Measurements from ENCODE around the gene PGGHG. TPM values are rescaled to one million over a fixed set of nuclear protein-coding genes. Genes with fewer than 3 reads are reported as not detected.
A peak's percentile ranks its signal among the peaks of the same experiment; 100 is the strongest.
"Not testable (repeated sequence)": the region's sequence is repeated elsewhere in the genome, so short reads cannot be mapped to it uniquely, and the experiment has no call there.

PGGHG gene
- total and polyA plus RNA-seq, 5 experiments from 2014 or later, result 8.1 to 707 (median 14.9) TPM

GRCh38 chr11:255176-255575, 33.8 kb upstream of the PGGHG start:
- Mint-ChIP-seq H3K4me3 (no peak overlapping the region), H3K4me1 (peaks cover 8 to 29% (median 14%) of the 10 kb centered on the region in 4 donors), H3K27ac (no peak overlapping the region), H3K36me3 (peaks cover 0 to 32% (median 14%) of the 10 kb centered on the region in 3 donors), H3K27me3 (peaks cover 0 to 2% (median 0%) of the 10 kb centered on the region in 5 donors), H3K9me3 (no peaks in the 10 kb centered on the region)
- no peak for ATAC-seq
- DNase-seq, result no peak
- POLR2A ChIA-PET, result interaction anchor here (1.1 to 16.4 kb wide), 4 partner anchors 12 to 196 kb away, joined by 3 to 229 read pairs (median 22); partner anchors contain the start of genes NLRP6 and PGGHG

GRCh38 chr11:255816-256215, 33.1 kb upstream of the PGGHG start:
- no peak for DNase-seq
- Mint-ChIP-seq H3K9me3 (no peaks in the 10 kb centered on the region), H3K27ac (peak overlapping the region in 3 of 10 donors; percentile 20 to 57 (median 46)), H3K4me3 (no peak overlapping the region), H3K27me3 (peaks cover 0 to 2% (median 0%) of the 10 kb centered on the region in 5 donors), H3K36me3 (peaks cover 0 to 27% (median 11%) of the 10 kb centered on the region in 3 donors), H3K4me1 (peaks cover 7 to 25% (median 9%) of the 10 kb centered on the region in 4 donors)
- POLR2A ChIA-PET, result interaction anchor here (6.6 to 16.4 kb wide), 2 partner anchors 12 to 29 kb away, joined by 42 to 229 read pairs; partner anchors contain the start of genes NLRP6 and PGGHG
- no peak for ATAC-seq

DNA sequence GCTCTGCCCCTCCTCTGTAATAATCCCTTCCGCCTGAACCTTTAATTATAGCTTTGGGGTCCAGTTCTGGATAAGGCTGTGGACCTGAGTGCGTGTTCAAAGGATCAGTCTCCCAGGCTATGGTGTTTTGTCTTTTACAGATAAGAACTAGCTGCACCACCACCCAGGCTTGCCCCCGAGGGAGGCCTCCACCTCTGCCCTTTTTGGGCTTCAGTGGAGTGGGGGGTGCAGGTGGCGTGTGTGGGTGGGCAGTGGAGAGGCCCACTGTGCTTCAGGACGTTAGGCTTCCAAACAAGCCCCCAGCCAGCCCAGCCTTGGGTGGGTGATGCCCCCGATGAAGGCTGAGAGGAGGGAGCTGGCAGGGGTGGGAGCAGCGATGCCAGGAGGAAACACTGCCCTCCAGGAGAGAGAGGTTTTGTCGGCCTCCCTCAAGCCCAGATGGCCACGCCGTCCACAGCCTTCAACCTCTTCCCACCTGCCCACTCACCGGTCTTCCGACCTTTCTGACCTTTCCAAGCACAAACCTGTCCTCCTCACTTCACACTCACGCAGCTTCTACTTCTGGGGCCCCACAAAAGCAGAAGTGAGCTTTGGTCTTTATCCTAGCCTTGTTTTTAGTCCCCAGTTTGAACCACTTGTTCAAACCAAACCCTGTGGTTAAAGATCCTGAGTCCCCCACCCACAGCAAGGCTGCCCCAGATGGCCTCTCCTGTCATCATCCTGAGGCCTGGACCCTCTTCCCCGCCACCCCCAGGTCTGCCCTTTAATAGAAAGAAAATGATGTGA, 31.8 kb upstream of the PGGHG start:
- peak overlapping the region in 1 of 10 donors; percentile 50 for H3K27ac Mint-ChIP-seq
- H3K9me3 Mint-ChIP-seq, result peaks cover 0 to 2% (median 0%) of the 10 kb centered on the region in 9 donors
- H3K4me3 Mint-ChIP-seq, result no peak overlapping the region
- peaks cover 2 to 20% (median 4%) of the 10 kb centered on the region in 4 donors for H3K4me1 Mint-ChIP-seq
- DNase-seq (no peak), ATAC-seq (no peak)
- peaks cover 0 to 18% (median 5%) of the 10 kb centered on the region in 3 donors for H3K36me3 Mint-ChIP-seq
- POLR2A ChIA-PET, result interaction anchor here (0.9 to 16.4 kb wide), 3 partner anchors 12 to 28 kb away, joined by 7 to 229 read pairs (median 9); partner anchors contain the start of genes NLRP6 and PGGHG
- H3K27me3 Mint-ChIP-seq, result peaks cover 0 to 2% (median 0%) of the 10 kb centered on the region in 5 donors

GRCh38 chr11:257766-258493, 31.0 kb upstream of the PGGHG start:
- ATAC-seq, result no peak
- Mint-ChIP-seq H3K27ac (peak overlapping the region in 2 of 10 donors; percentile 35 to 61), H3K36me3 (peaks cover 0 to 10% (median 3%) of the 10 kb centered on the region in 3 donors), H3K4me3 (no peak overlapping the region), H3K4me1 (peaks cover 2 to 20% (median 4%) of the 10 kb centered on the region in 4 donors), H3K9me3 (peaks cover 0 to 2% (median 0%) of the 10 kb centered on the region in 9 donors), H3K27me3 (peaks cover 0 to 2% (median 0%) of the 10 kb centered on the region in 5 donors)
- DNase-seq, result no peak
- POLR2A ChIA-PET, result interaction anchor here (0.9 to 16.4 kb wide), 4 partner anchors 11 to 28 kb away, joined by 4 to 229 read pairs (median 8); partner anchors contain the start of genes NLRP6 and PGGHG

GRCh38 chr11:259413-259812, 29.5 kb upstream of the PGGHG start:
- POLR2A ChIA-PET, result interaction anchor here (0.7 to 16.4 kb wide), 5 partner anchors 22 to 203 kb away, joined by 3 to 229 read pairs (median 4); partner anchors contain the start of genes NLRP6 and PGGHG
- ATAC-seq (no peak), DNase-seq (no peak)
- Mint-ChIP-seq H3K9me3 (peaks cover 0 to 2% (median 0%) of the 10 kb centered on the region in 9 donors), H3K36me3 (no peaks in the 10 kb centered on the region), H3K27me3 (peaks cover 0 to 2% (median 0%) of the 10 kb centered on the region in 5 donors), H3K4me1 (peaks cover 2 to 20% (median 4%) of the 10 kb centered on the region in 4 donors), H3K4me3 (no peak overlapping the region), H3K27ac (no peak overlapping the region)

DNA sequence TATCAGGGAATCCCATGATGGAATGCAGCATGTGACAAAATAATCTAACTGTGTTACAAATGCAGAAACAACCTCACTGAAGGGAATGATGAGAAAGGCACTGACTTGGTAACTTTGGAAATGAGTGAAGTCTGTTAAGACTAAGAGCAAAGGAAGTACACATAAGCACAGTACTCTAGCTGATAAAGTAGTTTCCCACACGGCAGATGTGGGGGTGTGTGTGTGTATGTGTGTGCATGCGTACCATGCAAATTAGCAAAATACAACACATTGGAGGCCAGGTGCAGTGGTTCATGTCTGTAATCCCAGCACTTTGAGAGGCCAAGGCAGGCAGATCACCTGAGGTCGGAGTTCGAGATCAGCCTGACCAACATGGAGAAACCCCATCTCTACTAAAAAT, 27.3 kb upstream of the PGGHG start:
- DNase-seq (no peak), ATAC-seq (no peak)
- Mint-ChIP-seq H3K9me3 (peaks cover 0 to 2% (median 0%) of the 10 kb centered on the region in 9 donors), H3K27me3 (peaks cover 0 to 2% (median 0%) of the 10 kb centered on the region in 5 donors), H3K4me1 (peaks cover 0 to 22% (median 5%) of the 10 kb centered on the region in 4 donors), H3K36me3 (no peaks in the 10 kb centered on the region), H3K4me3 (no peak overlapping the region), H3K27ac (no peak overlapping the region)
- POLR2A ChIA-PET, result interaction anchor here (1.0 to 16.4 kb wide), 2 partner anchors 23 to 58 kb away, joined by 4 to 229 read pairs; partner anchors contain the start of genes NLRP6 and PGGHG

DNA sequence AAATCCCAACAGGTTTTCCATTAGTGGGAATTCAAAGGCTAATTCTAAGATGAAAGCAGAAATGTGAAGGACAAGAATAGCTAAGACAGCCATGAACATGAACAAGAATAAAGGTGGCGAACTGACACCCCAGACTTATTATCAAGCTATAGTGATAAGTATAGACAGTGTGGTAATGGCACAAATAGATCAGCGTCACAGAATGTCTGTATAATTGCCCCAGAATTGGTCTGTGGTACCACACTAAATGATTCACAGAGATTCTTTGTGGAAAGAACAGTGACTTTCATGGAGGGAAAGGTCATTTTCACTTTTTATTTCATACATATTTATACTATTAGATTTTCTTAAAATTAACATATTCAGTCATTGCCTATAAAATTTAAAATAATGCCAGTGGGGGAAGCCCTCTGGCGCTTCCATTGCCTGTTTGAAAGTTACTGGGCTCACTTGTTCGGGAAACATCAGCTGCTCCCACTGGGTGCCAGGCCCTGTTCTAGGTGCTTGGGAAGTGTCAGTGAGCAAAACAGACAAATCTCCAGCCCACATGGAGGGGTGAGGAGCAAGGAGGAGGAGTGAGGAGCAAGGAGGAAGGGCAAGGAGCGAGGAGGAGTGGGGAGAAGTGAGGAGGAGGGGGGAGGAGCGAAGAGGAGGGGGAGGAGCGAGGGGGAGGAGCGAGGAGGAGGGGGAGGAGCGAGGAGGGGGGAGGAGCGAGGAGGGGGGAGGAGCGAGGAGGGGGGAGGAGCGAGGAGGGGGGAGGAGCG, 22.1 kb upstream of the PGGHG start:
- H3K4me3 Mint-ChIP-seq, result peak overlapping the region; percentile 71 to 86 (median 74)
- H3K36me3 Mint-ChIP-seq, result no peaks in the 10 kb centered on the region
- POLR2A ChIA-PET, result interaction anchor here (1.0 to 21.0 kb wide), 18 partner anchors 9 to 240 kb away, joined by 3 to 863 read pairs (median 16); partner anchors contain the start of genes BET1L, IFITM1, IFITM2 and IFITM5
- no peaks in the 10 kb centered on the region for H3K9me3 Mint-ChIP-seq
- DNase-seq (peak in 4 of 10 donors; percentile 41 to 72 (median 45)), ATAC-seq (peak in 1 of 2 donors; percentile 10)
- H3K27me3 Mint-ChIP-seq, result no peaks in the 10 kb centered on the region
- H3K4me1 Mint-ChIP-seq, result peaks cover 9 to 39% (median 36%) of the 10 kb centered on the region in 4 donors
- peak overlapping the region; percentile 69 to 98 (median 90) for H3K27ac Mint-ChIP-seq

DNA sequence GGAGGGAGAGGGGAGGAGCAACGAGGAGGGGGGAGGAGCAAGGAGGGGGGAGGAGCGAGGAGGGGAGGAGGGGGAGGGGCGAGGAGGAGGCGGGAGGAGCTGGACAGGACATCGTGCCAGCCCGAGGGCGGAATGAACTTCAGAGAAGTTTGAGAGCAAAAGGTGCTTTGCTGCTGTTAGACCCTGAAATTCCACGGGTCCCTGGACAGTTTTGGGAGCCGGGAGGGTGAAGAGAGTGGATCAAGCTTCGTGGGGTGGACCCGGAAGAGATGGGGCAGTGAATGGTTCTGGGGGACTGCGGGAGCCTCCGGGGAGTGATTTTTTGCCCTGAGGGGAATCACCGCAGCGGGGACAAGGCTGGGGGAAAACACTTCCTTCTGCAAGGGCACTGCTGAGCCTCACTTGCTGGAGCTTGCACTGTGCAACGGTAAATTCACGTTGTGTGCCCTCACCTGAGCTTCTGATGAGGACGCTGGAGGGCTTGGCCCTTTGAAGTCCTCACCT, 21.4 kb upstream of the PGGHG start:
- ATAC-seq (peak; percentile 47 to 64), DNase-seq (peak; percentile 54 to 84 (median 70))
- peak overlapping the region; percentile 84 to 94 (median 88) for H3K4me3 Mint-ChIP-seq
- H3K27ac Mint-ChIP-seq, result peak overlapping the region; percentile 96 to 99 (median 98)
- no peaks in the 10 kb centered on the region for H3K36me3 Mint-ChIP-seq
- no peaks in the 10 kb centered on the region for H3K27me3 Mint-ChIP-seq
- POLR2A ChIA-PET, result interaction anchor here (1.0 to 21.0 kb wide), 22 partner anchors 8 to 301 kb away, joined by 3 to 863 read pairs (median 9); partner anchors contain the start of genes BET1L, IFITM1, IFITM2 and IFITM5
- peaks cover 10 to 42% (median 36%) of the 10 kb centered on the region in 4 donors for H3K4me1 Mint-ChIP-seq
- H3K9me3 Mint-ChIP-seq, result no peaks in the 10 kb centered on the region

- not testable (repeated sequence) for H3K27me3 Mint-ChIP-seq, H3K9me3 Mint-ChIP-seq, H3K36me3 Mint-ChIP-seq
- DNase-seq (peak in 6 of 10 donors; percentile 48 to 71 (median 59)), ATAC-seq (peak; percentile 19 to 37)
- Mint-ChIP-seq H3K27ac (peak overlapping the region; percentile 96 to 99 (median 98)), H3K4me1 (peaks cover 11 to 42% (median 36%) of the 10 kb centered on the region in 4 donors), H3K4me3 (peak overlapping the region; percentile 84 to 94 (median 88))
- POLR2A ChIA-PET, result interaction anchor here (0.8 to 21.0 kb wide), 19 partner anchors 11 to 238 kb away, joined by 3 to 863 read pairs (median 14); partner anchors contain the start of genes BET1L, IFITM1, IFITM2 and NLRP6
Observed at GRCh38 chr11:268716-269145, 20.2 kb upstream of the PGGHG start.

DNA sequence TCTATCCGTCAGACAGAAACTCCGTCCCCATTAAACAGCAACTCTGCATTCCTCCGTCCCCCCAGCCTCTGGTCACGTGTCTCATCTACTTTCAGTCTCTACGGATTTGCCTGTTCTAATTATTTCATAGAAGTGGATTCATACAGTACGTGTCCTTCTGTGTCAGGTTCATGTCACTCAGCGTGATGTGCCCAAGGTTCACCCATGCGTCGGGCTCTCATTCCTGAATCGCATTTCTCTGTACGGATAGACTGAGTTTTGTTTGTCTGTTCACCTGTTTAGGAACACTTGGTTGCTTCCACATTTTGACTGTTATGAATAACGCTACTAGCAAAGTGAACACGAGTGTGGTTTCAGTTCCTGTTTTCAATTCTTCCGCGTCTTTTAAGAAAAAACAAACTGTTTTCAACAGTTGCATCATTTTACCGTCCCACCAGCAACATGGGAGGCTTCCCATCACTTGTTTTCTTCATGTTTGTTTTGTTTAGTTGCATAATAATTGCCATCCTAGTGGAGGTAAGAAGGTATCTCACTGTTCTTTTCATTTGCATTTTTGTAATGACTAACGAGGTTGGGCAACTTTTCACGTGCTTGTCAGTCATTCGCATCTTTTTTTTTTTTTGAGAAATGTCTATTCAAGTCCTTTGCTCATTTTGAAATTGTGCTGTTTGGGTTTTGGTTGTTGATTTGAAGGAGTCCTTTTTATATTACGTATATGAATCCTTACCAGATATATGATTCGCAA, 19.6 kb upstream of the PGGHG start:
- DNase-seq (peak in 9 of 10 donors; percentile 49 to 91 (median 74)), ATAC-seq (peak; percentile 55 to 79)
- Mint-ChIP-seq H3K4me3 (peak overlapping the region; percentile 84 to 94 (median 88)), H3K9me3 (no peaks in the 10 kb centered on the region), H3K27me3 (no peaks in the 10 kb centered on the region), H3K27ac (peak overlapping the region; percentile 96 to 99 (median 98)), H3K4me1 (peaks cover 11 to 42% (median 36%) of the 10 kb centered on the region in 4 donors), H3K36me3 (no peaks in the 10 kb centered on the region)
- POLR2A ChIA-PET, result interaction anchor here (0.9 to 21.0 kb wide), 15 partner anchors 12 to 237 kb away, joined by 3 to 863 read pairs (median 20); partner anchors contain the start of genes BET1L, IFITM1, IFITM2 and NLRP6
